ENCODE results near the gene ATAD1.
"Not testable (repeated sequence)": the region's sequence is repeated elsewhere in the genome, so short reads cannot be mapped to it uniquely, and the experiment has no call there.

The ATAD1 gene

GRCh38 chr10:87753995-87754866, 63.8 kb downstream of the ATAD1 start:
- in situ Hi-C loops (cut with HindIII; ENCODE audit: low pct_unique_long_range_greater_than_20kb, low sequenced_read_pairs), result no loop called here
- TF ChIP-seq JUND (IDR thresholded peaks at IDR 0.05; ENCODE audit: low read depth), result no peak
- DNase-seq (ENCODE audit: low read depth in 1 of 2, low spot score in 1 of 2), result no peak

- in situ Hi-C loops (cut with HindIII; ENCODE audit: low pct_unique_long_range_greater_than_20kb, low sequenced_read_pairs), result no loop called here
- DNase-seq (ENCODE audit: low read depth in 1 of 2, low spot score in 1 of 2), result no peak
- TF ChIP-seq JUND (IDR thresholded peaks at IDR 0.05; ENCODE audit: low read depth), result no peak
These were observed 65.5 kb downstream of the ATAD1 start for GRCh38 chr10:87752566-87752965.

GRCh38 chr10:87751274-87751673, 66.8 kb downstream of the ATAD1 start:
- in situ Hi-C loops (cut with HindIII; ENCODE audit: low pct_unique_long_range_greater_than_20kb, low sequenced_read_pairs), result no loop called here
- no peak for TF ChIP-seq JUND (IDR thresholded peaks at IDR 0.05; ENCODE audit: low read depth)
- DNase-seq (ENCODE audit: low read depth in 1 of 2, low spot score in 1 of 2), result no peak

- DNase-seq (ENCODE audit: low read depth in 1 of 2, low spot score in 1 of 2), result no peak
- no peak for TF ChIP-seq JUND (IDR thresholded peaks at IDR 0.05; ENCODE audit: low read depth)
- in situ Hi-C loops (cut with HindIII; ENCODE audit: low pct_unique_long_range_greater_than_20kb, low sequenced_read_pairs), result no loop called here
These were observed 67.2 kb downstream of the ATAD1 start for GRCh38 chr10:87750817-87751216.

- in situ Hi-C loops (cut with HindIII; ENCODE audit: low pct_unique_long_range_greater_than_20kb, low sequenced_read_pairs), result no loop called here
- no peak for DNase-seq (ENCODE audit: low read depth in 1 of 2, low spot score in 1 of 2)
- no peak for TF ChIP-seq JUND (IDR thresholded peaks at IDR 0.05; ENCODE audit: low read depth)
These were observed 67.9 kb downstream of the ATAD1 start for GRCh38 chr10:87750001-87750671.

GRCh38 chr10:87748244-87748643, 69.8 kb downstream of the ATAD1 start:
- in situ Hi-C loops (cut with HindIII; ENCODE audit: low pct_unique_long_range_greater_than_20kb, low sequenced_read_pairs), result not testable (repeated sequence)

GRCh38 chr10:87746911-87747310, 71.1 kb downstream of the ATAD1 start:
- no peak for TF ChIP-seq JUND (IDR thresholded peaks at IDR 0.05; ENCODE audit: low read depth)
- no peak for DNase-seq (ENCODE audit: low read depth in 1 of 2, low spot score in 1 of 2)
- in situ Hi-C loops (cut with HindIII; ENCODE audit: low pct_unique_long_range_greater_than_20kb, low sequenced_read_pairs), result no loop called here

More at GRCh38 chr10:87748244-87748643, 69.8 kb downstream of the ATAD1 start:
- not testable (repeated sequence) for DNase-seq (ENCODE audit: low read depth in 1 of 2, low spot score in 1 of 2)

- DNase-seq (ENCODE audit: low read depth in 1 of 2, low spot score in 1 of 2), result no peak
- in situ Hi-C loops (cut with HindIII; ENCODE audit: low pct_unique_long_range_greater_than_20kb, low sequenced_read_pairs), result no loop called here
- TF ChIP-seq JUND (IDR thresholded peaks at IDR 0.05; ENCODE audit: low read depth), result no peak
These were observed 73.4 kb downstream of the ATAD1 start for GRCh38 chr10:87744606-87745005.

GRCh38 chr10:87742992-87743610, 74.9 kb downstream of the ATAD1 start:
- in situ Hi-C loops (cut with HindIII; ENCODE audit: low pct_unique_long_range_greater_than_20kb, low sequenced_read_pairs); DNase-seq (ENCODE audit: low read depth in 1 of 2, low spot score in 1 of 2): not testable (repeated sequence)

GRCh38 chr10:87740254-87740655, 77.8 kb downstream of the ATAD1 start:
- TF ChIP-seq JUND (IDR thresholded peaks at IDR 0.05; ENCODE audit: low read depth), result no peak
- in situ Hi-C loops (cut with HindIII; ENCODE audit: low pct_unique_long_range_greater_than_20kb, low sequenced_read_pairs), result no loop called here
- DNase-seq (ENCODE audit: low read depth in 1 of 2, low spot score in 1 of 2), result no peak

- DNase-seq (ENCODE audit: low read depth in 1 of 2, low spot score in 1 of 2), result no peak
- in situ Hi-C loops (cut with HindIII; ENCODE audit: low pct_unique_long_range_greater_than_20kb, low sequenced_read_pairs), result no loop called here
- no peak for TF ChIP-seq JUND (IDR thresholded peaks at IDR 0.05; ENCODE audit: low read depth)
These were observed 78.3 kb downstream of the ATAD1 start for GRCh38 chr10:87739703-87740102.

GRCh38 chr10:87738253-87738652, 79.8 kb downstream of the ATAD1 start:
- in situ Hi-C loops (cut with HindIII; ENCODE audit: low pct_unique_long_range_greater_than_20kb, low sequenced_read_pairs), result not testable (repeated sequence)

More at GRCh38 chr10:87738253-87738652, 79.8 kb downstream of the ATAD1 start:
- not testable (repeated sequence) for DNase-seq (ENCODE audit: low read depth in 1 of 2, low spot score in 1 of 2)
